IMR-90 (cell line): ENCODE results near the gene EXOC3L4. TPM values are rescaled to one million over a fixed set of nuclear protein-coding genes. Genes with fewer than 3 reads are reported as not detected.

Experiments used
- ATAC-seq: fragments of 200-7000 bp; cut with Tn5 transposase; 2 replicates; pipeline ENCODE4 v1.9.1; 2020; ENCODE audit warnings: low read depth, mild to moderate bottlenecking, moderate library complexity
- BruUV-seq: library from RNA; stranded (reverse); fragments of 400-500 nt; replicated peaks from 2 replicates; lab custom pipeline; 2021; lab: Mats Ljungman, UMichigan
- CTCF ChIA-PET: fragments of 300-600 bp; formaldehyde crosslinking; extraction: SDS; loops from one replicate; lab custom pipeline; 2021; ENCODE audit warnings: antibody characterized with exemption; lab: Yijun Ruan, JAX
- POLR2A ChIA-PET: fragments of 300-600 bp; sonication (Branson Sonifier 250); formaldehyde crosslinking; loops from one replicate; lab custom pipeline; 2022; ENCODE audit warnings: antibody characterized with exemption; ENCODE audit not compliant: unreplicated experiment; lab: Charles Lee
- DNase-seq: peaks from one replicate; pipeline ENCODE4 v3.0.0; 2013
- H2AFZ ChIP-seq: replicated peaks from 2 replicates; pipeline ENCODE3; 2013; ENCODE audit warnings: low read length, mild to moderate bottlenecking; ENCODE audit not compliant: poor library complexity
- H2AK5ac ChIP-seq: 2 replicates; pipeline ENCODE4 v1.6.1; 2013; ENCODE audit warnings: low read depth, low read length, inconsistent platforms
- H2AK9ac ChIP-seq: replicated peaks from 2 replicates; pipeline ENCODE3; 2013; ENCODE audit warnings: mild to moderate bottlenecking, low read depth, low read length, moderate library complexity; ENCODE audit not compliant: poor library complexity
- H2BK120ac ChIP-seq: 2 replicates; pipeline ENCODE4 v1.6.1; 2013; ENCODE audit warnings: low read depth, low read length, inconsistent platforms
- H2BK15ac ChIP-seq: 3 replicates; pipeline ENCODE4 v1.6.1; 2013; ENCODE audit warnings: low read depth, low read length, inconsistent platforms
- H2BK20ac ChIP-seq: 2 replicates; pipeline ENCODE4 v1.6.1; 2013; ENCODE audit warnings: low read depth, mild to moderate bottlenecking, inconsistent platforms, low read length, moderate library complexity
- H2BK5ac ChIP-seq: 2 replicates; pipeline ENCODE4 v1.6.1; 2013; ENCODE audit warnings: mild to moderate bottlenecking, low read depth, low read length, inconsistent platforms; ENCODE audit not compliant: poor library complexity, severe bottlenecking
- H3K14ac ChIP-seq: replicated peaks from 2 replicates; pipeline ENCODE4 v1.6.1; 2013; ENCODE audit warnings: low read depth, low read length, inconsistent platforms
- H3K18ac ChIP-seq: 2 replicates; pipeline ENCODE4 v1.6.1; 2013; ENCODE audit warnings: low read depth, low read length, control low read depth
- H3K23ac ChIP-seq: 2 replicates; pipeline ENCODE4 v1.6.1; 2013; ENCODE audit warnings: low read depth, low read length, inconsistent platforms
- H3K27ac ChIP-seq: 2 replicates; pipeline ENCODE4 v1.5.1; 2013; ENCODE audit warnings: mild to moderate bottlenecking, control low read depth, low read length; ENCODE audit not compliant: insufficient read depth
- H3K27me3 ChIP-seq: 2 replicates; pipeline ENCODE4 v1.6.1; 2013; ENCODE audit warnings: low read length; ENCODE audit not compliant: control insufficient read depth, insufficient read depth
- H3K36me3 ChIP-seq: 2 replicates; pipeline ENCODE4 v1.6.1; 2013; ENCODE audit warnings: low read length, mixed read lengths; ENCODE audit not compliant: control insufficient read depth, insufficient read depth
- H3K4ac ChIP-seq: 2 replicates; pipeline ENCODE4 v1.6.1; 2013; ENCODE audit warnings: low read depth, low read length, inconsistent platforms
- H3K4me1 ChIP-seq: 2 replicates; pipeline ENCODE4 v1.6.1; 2013; ENCODE audit warnings: low read length, mixed read lengths; ENCODE audit not compliant: control insufficient read depth, insufficient read depth
- H3K4me2 ChIP-seq: 2 replicates; pipeline ENCODE4 v1.6.1; 2013; ENCODE audit warnings: low read depth, mild to moderate bottlenecking, control low read depth, low read length, moderate library complexity
- H3K4me3 ChIP-seq: 2 replicates; pipeline ENCODE4 v1.5.1; 2013; ENCODE audit warnings: low read depth, mild to moderate bottlenecking, control low read depth, low read length, moderate library complexity; ENCODE audit not compliant: insufficient read depth
- H3K56ac ChIP-seq: 2 replicates; pipeline ENCODE4 v1.6.1; 2013; ENCODE audit warnings: low read length, inconsistent platforms; ENCODE audit not compliant: insufficient read depth; ENCODE audit errors: extremely low read depth
- H3K79me1 ChIP-seq, 2 experiments: 2 replicates each; pipeline ENCODE4 v1.6.1; 2013; ENCODE audit warnings: low read length in 2 of 2, inconsistent platforms in 1 of 2, low read depth in 1 of 2
- H3K9ac ChIP-seq: 2 replicates; pipeline ENCODE4 v1.6.1; 2013; ENCODE audit warnings: low read depth, low read length, control low read depth
- H3K9me1 ChIP-seq: 2 replicates; pipeline ENCODE4 v1.6.1; 2013; ENCODE audit warnings: low read length, inconsistent platforms; ENCODE audit not compliant: insufficient read depth
- H3K9me3 ChIP-seq: 2 replicates; pipeline ENCODE4 v1.6.1; 2013; ENCODE audit warnings: low read length; ENCODE audit not compliant: control insufficient read depth, insufficient read depth
- H4K20me1 ChIP-seq: 2 replicates; pipeline ENCODE4 v1.6.1; 2013; ENCODE audit warnings: low read length, inconsistent platforms; ENCODE audit not compliant: insufficient read depth
- H4K5ac ChIP-seq: 2 replicates; pipeline ENCODE4 v1.6.1; 2013; ENCODE audit warnings: mild to moderate bottlenecking, low read depth, low read length, control low read depth
- H4K8ac ChIP-seq, 2 experiments: 2 replicates each; pipeline ENCODE4 v1.6.1; 2013; ENCODE audit warnings: low read depth in 2 of 2, low read length in 2 of 2, control low read depth in 1 of 2, inconsistent platforms in 1 of 2
- H4K91ac ChIP-seq: 2 replicates; pipeline ENCODE4 v1.6.1; 2013; ENCODE audit warnings: low read depth, low read length, inconsistent platforms; ENCODE audit not compliant: insufficient read depth
- BHLHE40 ChIP-seq: fragments of 150-350 bp; IDR thresholded peaks from 2 replicates; pipeline ENCODE4 v1.6.1; 2016; ENCODE audit warnings: mild to moderate bottlenecking, low read depth, low read length
- CHD1 ChIP-seq: IDR thresholded peaks from 2 replicates; pipeline ENCODE4 v1.6.1; 2012; ENCODE audit warnings: low read depth, low read length, improper control_type of control experiment
- FOS ChIP-seq: fragments of 150-350 bp; IDR thresholded peaks from 2 replicates; pipeline ENCODE4 v1.6.1; 2016; ENCODE audit warnings: low read depth, low read length
- MAZ ChIP-seq: IDR thresholded peaks from 2 replicates; pipeline ENCODE4 v1.6.1; 2012; ENCODE audit warnings: low read depth, mild to moderate bottlenecking, low read length, improper control_type of control experiment, moderate library complexity, borderline replicate concordance
- MXI1 ChIP-seq: IDR thresholded peaks from 2 replicates; pipeline ENCODE4 v1.6.1; 2012; ENCODE audit warnings: low read depth, mild to moderate bottlenecking, low read length, moderate library complexity, borderline replicate concordance
- NFE2L2 ChIP-seq: fragments of 150-350 bp; IDR thresholded peaks from 2 replicates; pipeline ENCODE4 v1.6.1; 2016; ENCODE audit warnings: low read depth, mild to moderate bottlenecking, low read length
- RAD21 ChIP-seq: IDR thresholded peaks from 2 replicates; pipeline ENCODE4 v1.6.1; 2012; ENCODE audit warnings: low read length, improper control_type of control experiment
- RCOR1 ChIP-seq: IDR thresholded peaks from 2 replicates; pipeline ENCODE4 v1.6.1; 2012; ENCODE audit warnings: mild to moderate bottlenecking, low read length, improper control_type of control experiment; ENCODE audit not compliant: insufficient replicate concordance
- RFX5 ChIP-seq: IDR thresholded peaks from 2 replicates; pipeline ENCODE4 v1.8.0; 2012; ENCODE audit warnings: low read depth, mild to moderate bottlenecking, low read length, moderate library complexity
- SMC3 ChIP-seq: fragments of 150-350 bp; IDR thresholded peaks from 2 replicates; pipeline ENCODE4 v1.6.1; 2016; ENCODE audit warnings: low read depth, mild to moderate bottlenecking, antibody characterized with exemption, low read length, moderate library complexity
- WGBS, 2 experiments: methylation state at CpG; one replicate each; pipeline versions ENCODE4 v1.1.5 to v1.1.7; 2013; ENCODE audit warnings: missing lambda C conversion rate in 2 of 2; ENCODE audit not compliant: insufficient read length in 1 of 2; ENCODE audit errors: extremely low coverage in 2 of 2; 5-methylcytosine and 5-hydroxymethylcytosine counted together
- dilution Hi-C: fragments of 300-500 bp; cut with HindIII; formaldehyde crosslinking; loops from one replicate; pipeline ENCODE4 v1.14.3; 2018; ENCODE audit warnings: low sequenced_read_pairs; ENCODE audit not compliant: unreplicated experiment
- in situ Hi-C: fragments of 300-500 bp; cut with MboI; formaldehyde crosslinking; loops from 3 replicates; pipeline ENCODE4 v1.14.3; 2019; ENCODE audit warnings: low sequenced_read_pairs, inconsistent platforms, mixed read lengths
- intact Hi-C: fragments of 100-400 bp; cut with micrococcal nuclease; formaldehyde crosslinking; loops from 2 replicates; pipeline ENCODE4 v1.10.0; 2022
- polyA plus RNA-seq, 3 experiments: library from polyadenylated mRNA; depleted of rRNA; stranded (reverse); fragments of >200 nt; gene quantifications; 2 replicates each; pipeline ENCODE4 v1.2.3, GENCODE V29; 2012; ENCODE audit warnings: low replicate concordance in 1 of 3
- total RNA-seq: library from RNA; depleted of rRNA; stranded (reverse); fragments of >200 nt; gene quantifications from 2 replicates; pipeline ENCODE4 v1.2.3, GENCODE V29; 2012
- TF ChIP-seq, protein P1 (sequence below): fragments of 150-350 bp; IDR thresholded peaks from 2 replicates; pipeline ENCODE4 v1.6.1; 2016; ENCODE audit warnings: low read depth, mild to moderate bottlenecking, low read length, moderate library complexity, borderline replicate concordance

Gene EXOC3L4
- total and polyA plus RNA-seq, 2 of the 4 experiments (the other 2 are of a cell fraction), result not detected

DNA sequence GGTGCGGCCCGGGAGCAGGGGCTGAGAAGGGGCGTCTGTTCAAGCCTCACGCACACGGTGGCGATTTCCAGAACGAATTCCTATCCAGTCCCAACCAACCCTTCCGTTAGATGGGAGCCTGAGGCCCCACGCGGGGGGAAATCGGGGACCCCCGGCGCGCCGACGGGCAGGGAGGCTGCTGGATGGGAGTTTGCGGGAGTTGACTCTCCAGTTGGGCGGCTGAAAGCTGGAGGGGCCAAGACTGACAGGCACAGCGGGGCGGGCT is 9.8 kb downstream of the EXOC3L4 start:
- Histone ChIP-seq H2AK9ac (no peak overlapping the region), H3K18ac (no peak overlapping the region), H3K27ac (no peak overlapping the region), H2BK5ac (no peak overlapping the region), H4K5ac (no peak overlapping the region), H2BK20ac (no peak overlapping the region), H3K9me3 (no peaks in the 10 kb centered on the region), H2AK5ac (no peak overlapping the region), H3K9ac (no peak overlapping the region), H3K79me1 (no peaks in the 10 kb centered on the region), H3K4ac (no peak overlapping the region), H4K20me1 (no peaks in the 10 kb centered on the region; the same call in 1 of the 2 replicates), H3K23ac (no peak overlapping the region), H3K4me3 (no peak overlapping the region), H3K4me1 (peaks cover 12% of the 10 kb centered on the region), H3K14ac (no peak overlapping the region), H4K91ac (no peak overlapping the region), H3K4me2 (no peak overlapping the region), H3K27me3 (peaks cover 44% of the 10 kb centered on the region), H2AFZ (peak overlapping the region; percentile 46), H4K8ac (no peak overlapping the region), H3K9me1 (peaks cover 8% of the 10 kb centered on the region; the same call in 1 of the 2 replicates), H3K36me3 (no peaks in the 10 kb centered on the region), H2BK120ac (no peak overlapping the region), H3K56ac (no peak overlapping the region), H2BK15ac (no peak overlapping the region)
- BruUV-seq, result no TSS peak
- no peak for TF ChIP-seq SMC3
- no peak for TF ChIP-seq MXI1
- TF ChIP-seq MAZ, result no peak
- TF ChIP-seq BHLHE40, result no peak
- no peak for TF ChIP-seq NFE2L2
- TF ChIP-seq, protein P1, sequence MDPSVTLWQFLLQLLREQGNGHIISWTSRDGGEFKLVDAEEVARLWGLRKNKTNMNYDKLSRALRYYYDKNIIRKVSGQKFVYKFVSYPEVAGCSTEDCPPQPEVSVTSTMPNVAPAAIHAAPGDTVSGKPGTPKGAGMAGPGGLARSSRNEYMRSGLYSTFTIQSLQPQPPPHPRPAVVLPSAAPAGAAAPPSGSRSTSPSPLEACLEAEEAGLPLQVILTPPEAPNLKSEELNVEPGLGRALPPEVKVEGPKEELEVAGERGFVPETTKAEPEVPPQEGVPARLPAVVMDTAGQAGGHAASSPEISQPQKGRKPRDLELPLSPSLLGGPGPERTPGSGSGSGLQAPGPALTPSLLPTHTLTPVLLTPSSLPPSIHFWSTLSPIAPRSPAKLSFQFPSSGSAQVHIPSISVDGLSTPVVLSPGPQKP, result no peak
- no peak for TF ChIP-seq RCOR1
- no peak for TF ChIP-seq CHD1
- TF ChIP-seq RFX5, result no peak
- TF ChIP-seq FOS, result no peak
- no peak for TF ChIP-seq RAD21
- no CpG with 5 or more reads among the region's 20 CpGs for WGBS, 2 experiments
- POLR2A ChIA-PET, result no interaction called here
- DNase-seq (no peak), ATAC-seq (no peak)
- CTCF ChIA-PET, result interaction anchor here (0.6 to 3.3 kb wide), 16 partner anchors 8 to 187 kb away, joined by 3 to 23 read pairs (median 6); no protein-coding TSS in a partner anchor
- in situ Hi-C loops (no loop called here), intact Hi-C loops (no loop called here), dilution Hi-C loops (no loop called here)
